Measurements from ENCODE around the gene KSR1.

- TF ChIP-seq ZNF565 (CRISPR knock-in tag; conservative IDR thresholded peaks at IDR 0.05; ENCODE audit: low read depth) (no peak), ZFP3 (CRISPR knock-in tag; IDR thresholded peaks at IDR 0.05) (no peak), ARNTL (CRISPR knock-in tag; IDR thresholded peaks at IDR 0.05; ENCODE audit: borderline replicate concordance, low read depth) (no peak), PPARA (CRISPR knock-in tag; IDR thresholded peaks at IDR 0.05; ENCODE audit: borderline replicate concordance) (no peak), ZFP30 (CRISPR knock-in tag; IDR thresholded peaks at IDR 0.05) (no peak), PATZ1 (CRISPR knock-in tag; IDR thresholded peaks at IDR 0.05; ENCODE audit: borderline replicate concordance) (no peak), RARB (CRISPR knock-in tag; IDR thresholded peaks at IDR 0.05) (no peak), ESRRG (CRISPR knock-in tag; IDR thresholded peaks at IDR 0.05) (no peak), ZNF70 (CRISPR knock-in tag; IDR thresholded peaks at IDR 0.05) (no peak), TOX (CRISPR knock-in tag; IDR thresholded peaks at IDR 0.05; ENCODE audit: borderline replicate concordance) (no peak), BACH2 (CRISPR knock-in tag; IDR thresholded peaks at IDR 0.05; ENCODE audit: borderline replicate concordance) (no peak)
- TF ChIP-seq, protein P1, sequence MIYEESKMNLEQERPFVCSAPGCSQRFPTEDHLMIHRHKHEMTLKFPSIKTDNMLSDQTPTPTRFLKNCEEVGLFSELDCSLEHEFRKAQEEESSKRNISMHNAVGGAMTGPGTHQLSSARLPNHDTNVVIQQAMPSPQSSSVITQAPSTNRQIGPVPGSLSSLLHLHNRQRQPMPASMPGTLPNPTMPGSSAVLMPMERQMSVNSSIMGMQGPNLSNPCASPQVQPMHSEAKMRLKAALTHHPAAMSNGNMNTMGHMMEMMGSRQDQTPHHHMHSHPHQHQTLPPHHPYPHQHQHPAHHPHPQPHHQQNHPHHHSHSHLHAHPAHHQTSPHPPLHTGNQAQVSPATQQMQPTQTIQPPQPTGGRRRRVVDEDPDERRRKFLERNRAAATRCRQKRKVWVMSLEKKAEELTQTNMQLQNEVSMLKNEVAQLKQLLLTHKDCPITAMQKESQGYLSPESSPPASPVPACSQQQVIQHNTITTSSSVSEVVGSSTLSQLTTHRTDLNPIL (CRISPR knock-in tag; IDR thresholded peaks at IDR 0.05; ENCODE audit: low read depth): no peak
- TF ChIP-seq, protein P2, sequence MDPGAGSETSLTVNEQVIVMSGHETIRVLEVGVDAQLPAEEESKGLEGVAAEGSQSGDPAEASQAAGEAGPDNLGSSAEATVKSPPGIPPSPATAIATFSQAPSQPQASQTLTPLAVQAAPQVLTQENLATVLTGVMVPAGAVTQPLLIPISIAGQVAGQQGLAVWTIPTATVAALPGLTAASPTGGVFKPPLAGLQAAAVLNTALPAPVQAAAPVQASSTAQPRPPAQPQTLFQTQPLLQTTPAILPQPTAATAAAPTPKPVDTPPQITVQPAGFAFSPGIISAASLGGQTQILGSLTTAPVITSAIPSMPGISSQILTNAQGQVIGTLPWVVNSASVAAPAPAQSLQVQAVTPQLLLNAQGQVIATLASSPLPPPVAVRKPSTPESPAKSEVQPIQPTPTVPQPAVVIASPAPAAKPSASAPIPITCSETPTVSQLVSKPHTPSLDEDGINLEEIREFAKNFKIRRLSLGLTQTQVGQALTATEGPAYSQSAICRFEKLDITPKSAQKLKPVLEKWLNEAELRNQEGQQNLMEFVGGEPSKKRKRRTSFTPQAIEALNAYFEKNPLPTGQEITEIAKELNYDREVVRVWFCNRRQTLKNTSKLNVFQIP (CRISPR knock-in tag; IDR thresholded peaks at IDR 0.05; ENCODE audit: borderline replicate concordance, low read depth): no peak
- TF ChIP-seq, protein P3, sequence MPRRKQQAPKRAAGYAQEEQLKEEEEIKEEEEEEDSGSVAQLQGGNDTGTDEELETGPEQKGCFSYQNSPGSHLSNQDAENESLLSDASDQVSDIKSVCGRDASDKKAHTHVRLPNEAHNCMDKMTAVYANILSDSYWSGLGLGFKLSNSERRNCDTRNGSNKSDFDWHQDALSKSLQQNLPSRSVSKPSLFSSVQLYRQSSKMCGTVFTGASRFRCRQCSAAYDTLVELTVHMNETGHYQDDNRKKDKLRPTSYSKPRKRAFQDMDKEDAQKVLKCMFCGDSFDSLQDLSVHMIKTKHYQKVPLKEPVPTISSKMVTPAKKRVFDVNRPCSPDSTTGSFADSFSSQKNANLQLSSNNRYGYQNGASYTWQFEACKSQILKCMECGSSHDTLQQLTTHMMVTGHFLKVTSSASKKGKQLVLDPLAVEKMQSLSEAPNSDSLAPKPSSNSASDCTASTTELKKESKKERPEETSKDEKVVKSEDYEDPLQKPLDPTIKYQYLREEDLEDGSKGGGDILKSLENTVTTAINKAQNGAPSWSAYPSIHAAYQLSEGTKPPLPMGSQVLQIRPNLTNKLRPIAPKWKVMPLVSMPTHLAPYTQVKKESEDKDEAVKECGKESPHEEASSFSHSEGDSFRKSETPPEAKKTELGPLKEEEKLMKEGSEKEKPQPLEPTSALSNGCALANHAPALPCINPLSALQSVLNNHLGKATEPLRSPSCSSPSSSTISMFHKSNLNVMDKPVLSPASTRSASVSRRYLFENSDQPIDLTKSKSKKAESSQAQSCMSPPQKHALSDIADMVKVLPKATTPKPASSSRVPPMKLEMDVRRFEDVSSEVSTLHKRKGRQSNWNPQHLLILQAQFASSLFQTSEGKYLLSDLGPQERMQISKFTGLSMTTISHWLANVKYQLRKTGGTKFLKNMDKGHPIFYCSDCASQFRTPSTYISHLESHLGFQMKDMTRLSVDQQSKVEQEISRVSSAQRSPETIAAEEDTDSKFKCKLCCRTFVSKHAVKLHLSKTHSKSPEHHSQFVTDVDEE (CRISPR knock-in tag; IDR thresholded peaks at IDR 0.05): no peak
Measured at GRCh38 chr17:27545562-27546229, 89.4 kb downstream of the KSR1 start.

Measured in SK-N-SH treated with all-trans-retinoic acid at 6 μM for 48 hours (cell line).